Nephron (organoid): ENCODE measurements around the gene NAA40.

Experiments used
- H3K27ac Mint-ChIP-seq, 3 experiments: 2 replicates each; pipeline ENCODE4 v1.8.0; 2020; ENCODE audit warnings: mixed read lengths in 3 of 3, mild to moderate bottlenecking in 2 of 3, moderate library complexity in 1 of 3
- H3K27me3 Mint-ChIP-seq: 2 replicates; pipeline ENCODE4 v1.8.0; 2021; ENCODE audit warnings: low read depth, mild to moderate bottlenecking, moderate library complexity, mixed read lengths
- H3K36me3 Mint-ChIP-seq: 2 replicates; pipeline ENCODE4 v1.8.0; 2020; ENCODE audit warnings: low read depth, mixed read lengths
- H3K4me1 Mint-ChIP-seq: 2 replicates; pipeline ENCODE4 v1.8.0; 2020; ENCODE audit warnings: mixed read lengths
- H3K4me3 Mint-ChIP-seq, 3 experiments: 2 replicates each; pipeline ENCODE4 v1.8.0; 2020; ENCODE audit warnings: mild to moderate bottlenecking in 3 of 3, mixed read lengths in 3 of 3, moderate library complexity in 2 of 3
- H3K9me3 Mint-ChIP-seq: 2 replicates; pipeline ENCODE4 v1.8.0; 2020; ENCODE audit warnings: mixed read lengths
- TF ChIP-seq, protein P1 (sequence below), 3 experiments: fragments of 200-600 bp; sonication (generic); IDR thresholded peaks; one replicate each; pipeline ENCODE4 v1.5.0; 2021; ENCODE audit warnings: antibody characterized with exemption in 3 of 3; ENCODE audit not compliant: unreplicated experiment in 3 of 3

NAA40 gene

DNA sequence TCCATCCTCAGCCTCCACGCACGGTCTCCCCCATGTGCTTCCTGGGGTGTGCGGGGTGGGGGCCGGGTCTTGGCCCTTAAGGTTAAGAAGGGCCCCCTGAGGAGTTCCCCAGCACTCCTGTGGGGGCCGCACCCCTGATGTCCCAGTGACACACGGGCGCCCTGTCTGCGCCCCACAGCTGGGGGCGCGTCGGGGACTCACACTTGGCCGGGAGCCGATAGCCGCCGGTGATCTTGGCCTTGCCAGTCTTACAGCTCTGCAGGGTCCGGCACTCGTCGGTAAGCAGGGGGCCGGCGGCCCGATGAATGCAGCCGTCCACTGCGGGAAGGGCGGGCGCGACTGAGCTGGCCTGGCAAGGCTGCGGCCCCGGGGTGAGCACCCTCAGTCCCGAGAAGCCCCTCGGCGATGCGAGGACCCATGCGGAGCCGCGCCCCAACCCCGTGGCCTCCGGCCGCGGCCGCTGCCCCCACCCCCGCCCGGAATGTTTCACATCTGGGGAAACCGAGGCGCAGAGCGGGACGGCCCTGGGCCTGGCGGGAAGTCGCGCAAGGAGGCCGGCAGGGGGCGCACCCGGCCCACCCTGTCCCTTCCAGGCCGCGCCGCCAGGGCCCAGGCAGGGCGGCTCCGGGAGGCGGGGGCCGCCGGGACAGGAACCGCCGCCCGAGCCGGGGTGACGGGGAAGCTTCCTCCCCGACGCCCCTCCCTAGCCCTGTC lies 61.4 kb downstream of the NAA40 start:
- peaks cover 30% of the 10 kb centered on the region for H3K4me1 Mint-ChIP-seq
- H3K27ac Mint-ChIP-seq, result no peak overlapping the region
- no peaks in the 10 kb centered on the region for H3K9me3 Mint-ChIP-seq
- peaks cover 13% of the 10 kb centered on the region for H3K27me3 Mint-ChIP-seq
- peaks cover 29% of the 10 kb centered on the region for H3K36me3 Mint-ChIP-seq
- TF ChIP-seq, protein P1, sequence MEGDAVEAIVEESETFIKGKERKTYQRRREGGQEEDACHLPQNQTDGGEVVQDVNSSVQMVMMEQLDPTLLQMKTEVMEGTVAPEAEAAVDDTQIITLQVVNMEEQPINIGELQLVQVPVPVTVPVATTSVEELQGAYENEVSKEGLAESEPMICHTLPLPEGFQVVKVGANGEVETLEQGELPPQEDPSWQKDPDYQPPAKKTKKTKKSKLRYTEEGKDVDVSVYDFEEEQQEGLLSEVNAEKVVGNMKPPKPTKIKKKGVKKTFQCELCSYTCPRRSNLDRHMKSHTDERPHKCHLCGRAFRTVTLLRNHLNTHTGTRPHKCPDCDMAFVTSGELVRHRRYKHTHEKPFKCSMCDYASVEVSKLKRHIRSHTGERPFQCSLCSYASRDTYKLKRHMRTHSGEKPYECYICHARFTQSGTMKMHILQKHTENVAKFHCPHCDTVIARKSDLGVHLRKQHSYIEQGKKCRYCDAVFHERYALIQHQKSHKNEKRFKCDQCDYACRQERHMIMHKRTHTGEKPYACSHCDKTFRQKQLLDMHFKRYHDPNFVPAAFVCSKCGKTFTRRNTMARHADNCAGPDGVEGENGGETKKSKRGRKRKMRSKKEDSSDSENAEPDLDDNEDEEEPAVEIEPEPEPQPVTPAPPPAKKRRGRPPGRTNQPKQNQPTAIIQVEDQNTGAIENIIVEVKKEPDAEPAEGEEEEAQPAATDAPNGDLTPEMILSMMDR (IDR thresholded peaks at IDR 0.05; ENCODE audit: unreplicated experiment in 3 of 3), result peak; percentile 77 to 87 (median 83)
- H3K4me3 Mint-ChIP-seq, result peak overlapping the region in 1 of 3 experiments; percentile 50

DNA sequence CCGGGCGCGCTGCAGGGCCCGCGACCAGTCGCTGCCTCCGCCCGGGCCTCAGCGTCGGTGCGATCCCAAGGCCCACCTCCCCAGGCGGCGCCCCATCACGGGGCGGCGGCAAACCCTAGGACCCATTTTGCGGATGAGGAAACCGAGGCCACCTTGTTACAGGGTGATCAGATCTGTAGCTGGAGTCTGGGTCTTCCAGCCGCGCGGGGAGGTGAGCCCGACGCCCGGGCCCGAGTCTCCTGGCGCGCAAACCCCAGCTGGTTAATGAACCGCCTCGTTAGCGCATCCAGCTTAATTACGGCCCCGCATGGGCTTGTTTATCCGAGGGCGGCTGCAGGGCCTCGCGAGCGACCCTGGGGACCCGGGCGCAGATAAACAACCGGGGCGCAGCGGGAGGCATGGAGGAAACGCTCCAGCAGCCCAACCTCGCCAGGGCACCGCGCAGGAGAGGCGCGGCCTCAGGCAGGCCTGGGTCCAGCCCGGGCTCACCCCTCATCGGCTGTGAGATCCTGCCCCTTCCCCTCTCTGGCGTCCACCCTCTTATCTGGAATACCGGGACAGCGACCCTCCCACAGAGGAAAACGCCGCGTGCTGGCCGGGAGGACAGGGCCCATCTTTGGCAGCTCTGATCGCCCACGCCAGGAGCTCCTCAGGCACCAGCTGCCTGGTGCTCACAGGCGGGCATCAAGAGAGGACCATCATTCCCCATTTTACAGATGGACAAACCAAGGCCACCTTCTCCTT lies 62.1 kb downstream of the NAA40 start:
- Mint-ChIP-seq H3K27ac (no peak overlapping the region), H3K4me1 (peaks cover 30% of the 10 kb centered on the region)

DNA sequence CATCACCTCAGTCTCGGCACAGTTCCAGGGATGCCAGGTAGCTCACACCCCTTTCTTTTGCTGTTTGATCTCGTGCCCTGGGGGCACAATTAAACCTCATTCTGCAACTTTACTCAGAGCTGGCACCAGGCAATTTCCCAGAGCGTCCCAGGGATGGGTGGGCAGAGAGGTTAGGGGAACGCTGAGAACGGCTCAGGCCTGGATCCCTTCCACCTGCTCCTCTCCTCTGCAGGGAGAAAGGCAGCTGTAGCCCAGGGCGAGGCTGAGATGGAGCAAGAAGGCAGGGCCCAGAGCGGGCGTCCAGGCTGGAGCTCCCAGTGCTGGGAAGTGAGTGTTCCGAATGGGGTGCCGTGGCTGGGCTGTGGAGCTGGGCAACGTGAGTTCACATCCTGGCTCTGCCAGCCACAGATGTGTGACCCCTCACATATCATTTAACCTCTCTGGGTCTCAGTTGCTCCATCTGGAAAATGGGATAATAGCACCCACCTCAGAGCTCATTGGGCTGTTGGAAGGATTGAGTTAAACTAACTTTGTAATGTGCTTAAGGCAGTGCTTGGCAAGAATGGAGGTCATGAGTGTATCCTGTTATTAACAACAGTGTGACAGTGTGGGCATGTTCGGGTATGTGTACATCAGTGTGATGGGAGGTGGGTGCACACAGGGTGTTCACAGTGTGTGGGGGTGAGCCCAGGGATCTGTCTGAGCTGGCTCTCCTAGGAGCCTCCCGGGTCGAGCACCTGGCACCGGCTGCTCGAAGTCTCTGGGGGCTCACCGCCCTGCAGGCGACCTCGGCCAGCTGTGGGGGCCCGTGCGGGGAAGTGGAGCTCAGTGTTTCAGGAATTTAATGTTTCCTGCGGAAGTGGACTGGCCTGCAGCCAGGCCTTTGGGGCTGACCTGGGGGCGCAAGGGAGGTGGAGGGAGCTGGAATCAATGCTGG lies 63.0 kb downstream of the NAA40 start:
- H3K27ac Mint-ChIP-seq, result peak overlapping the region; percentile 27 to 67 (median 31)
- H3K36me3 Mint-ChIP-seq, result peaks cover 15% of the 10 kb centered on the region
- peaks cover 21% of the 10 kb centered on the region for H3K27me3 Mint-ChIP-seq
- H3K4me3 Mint-ChIP-seq, result peak overlapping the region; percentile 7 to 24 (median 17)
- peaks cover 37% of the 10 kb centered on the region for H3K4me1 Mint-ChIP-seq
- TF ChIP-seq, protein P1 (IDR thresholded peaks at IDR 0.05; ENCODE audit: unreplicated experiment in 3 of 3), result no peak
- H3K9me3 Mint-ChIP-seq, result no peaks in the 10 kb centered on the region

More for the DNA sequence above, 62.1 kb downstream of the NAA40 start:
- H3K4me3 Mint-ChIP-seq, result peak overlapping the region in 2 of 3 experiments; percentile 7 to 17
- no peaks in the 10 kb centered on the region for H3K9me3 Mint-ChIP-seq
- peaks cover 22% of the 10 kb centered on the region for H3K36me3 Mint-ChIP-seq
- TF ChIP-seq, protein P1 (IDR thresholded peaks at IDR 0.05; ENCODE audit: unreplicated experiment in 3 of 3), result no peak
- peaks cover 13% of the 10 kb centered on the region for H3K27me3 Mint-ChIP-seq

DNA sequence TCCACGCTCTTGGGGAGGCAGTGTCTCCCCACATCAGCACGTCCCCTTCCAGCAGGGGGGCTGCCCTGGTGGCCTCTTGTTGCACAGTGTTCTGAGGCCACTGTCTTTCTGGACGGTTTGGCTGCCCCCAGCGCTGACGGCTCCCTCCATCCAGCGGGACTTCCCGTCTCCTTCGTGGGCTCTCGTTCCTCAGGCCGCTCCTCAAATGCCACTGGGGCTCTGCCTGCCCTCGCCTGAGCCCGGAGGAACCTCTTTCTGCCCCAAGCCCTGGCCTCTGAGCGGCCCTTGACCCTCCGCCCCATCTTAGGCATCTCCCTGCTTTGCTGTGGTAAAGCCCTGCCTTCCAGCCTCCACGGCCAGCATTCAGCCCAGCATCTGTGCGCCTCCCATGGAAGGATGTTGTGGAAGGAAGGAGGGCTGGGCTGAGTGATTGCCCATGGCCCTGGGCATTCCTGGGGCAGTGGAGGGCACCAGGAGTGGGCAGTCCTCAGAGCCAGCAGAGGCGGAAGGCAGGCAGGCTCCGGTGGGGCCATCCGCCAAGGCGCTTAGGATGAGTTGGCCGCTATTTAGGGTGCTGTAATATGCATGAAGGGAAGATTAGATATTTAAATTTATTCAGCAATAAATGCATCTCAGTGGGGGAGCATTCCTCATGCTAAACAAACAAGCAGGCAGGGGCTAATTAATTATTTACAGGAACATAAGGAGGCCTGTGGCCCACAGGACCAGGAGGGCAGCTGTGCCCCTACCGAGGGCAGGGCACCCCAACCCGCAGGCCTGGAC lies 65.2 kb downstream of the NAA40 start:
- Mint-ChIP-seq H3K4me1 (peaks cover 53% of the 10 kb centered on the region), H3K27ac (peak overlapping the region; percentile 55 to 72 (median 62)), H3K36me3 (no peaks in the 10 kb centered on the region), H3K9me3 (no peaks in the 10 kb centered on the region), H3K4me3 (peak overlapping the region in 1 of 3 experiments; percentile 12), H3K27me3 (peaks cover 31% of the 10 kb centered on the region)
- TF ChIP-seq, protein P1 (IDR thresholded peaks at IDR 0.05; ENCODE audit: unreplicated experiment in 3 of 3), result no peak

DNA sequence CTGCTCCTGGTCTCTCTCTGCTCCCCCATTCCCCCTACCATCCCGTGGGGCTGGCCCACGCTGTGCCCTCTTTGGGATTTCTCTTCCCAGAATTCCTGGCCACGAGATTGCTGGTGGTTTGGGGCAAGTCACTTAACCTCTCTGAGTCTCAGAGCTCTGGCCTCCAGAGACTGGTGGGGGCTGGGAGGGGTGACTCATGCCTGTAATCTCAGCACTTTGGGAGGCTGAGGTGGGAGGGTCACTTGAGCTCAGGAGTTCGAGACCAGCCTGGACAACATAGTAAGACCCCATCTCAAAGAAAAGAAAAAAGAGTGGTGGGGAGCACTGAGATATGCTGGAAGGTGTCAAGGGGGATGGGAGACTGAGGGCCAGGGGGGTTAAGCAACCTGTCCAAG lies 65.8 kb downstream of the NAA40 start:
- Mint-ChIP-seq H3K27me3 (peaks cover 31% of the 10 kb centered on the region), H3K27ac (no peak overlapping the region), H3K4me3 (no peak overlapping the region), H3K9me3 (no peaks in the 10 kb centered on the region), H3K36me3 (no peaks in the 10 kb centered on the region), H3K4me1 (peaks cover 56% of the 10 kb centered on the region)
- TF ChIP-seq, protein P1 (IDR thresholded peaks at IDR 0.05; ENCODE audit: unreplicated experiment in 3 of 3), result no peak
